VCaP (cell line): ENCODE results near the gene DNAJB9.
"Not testable (repeated sequence)": the region's sequence is repeated elsewhere in the genome, so short reads cannot be mapped to it uniquely, and the experiment has no call there.

Source experiments
- H3K27ac ChIP-seq: fragments of 450-650 bp; 2 replicates; pipeline ENCODE4 v1.5.1; 2017
- CTCF ChIP-seq: fragments of 450-650 bp; conservative IDR thresholded peaks from 2 replicates; pipeline ENCODE4 v1.5.1; 2017; ENCODE audit warnings: mild to moderate bottlenecking, moderate library complexity

The DNAJB9 gene

GRCh38 chr7:108533712-108534111, 36.0 kb upstream of the DNAJB9 start:
- no peak overlapping the region for H3K27ac ChIP-seq
- no peak for TF ChIP-seq CTCF

GRCh38 chr7:108535257-108535656, 34.4 kb upstream of the DNAJB9 start:
- no peak overlapping the region for H3K27ac ChIP-seq
- no peak for TF ChIP-seq CTCF

GRCh38 chr7:108535744-108536143, 33.9 kb upstream of the DNAJB9 start:
- no peak for TF ChIP-seq CTCF
- H3K27ac ChIP-seq: no peak overlapping the region

- H3K27ac ChIP-seq: no peak overlapping the region
- no peak for TF ChIP-seq CTCF
Observed at GRCh38 chr7:108537229-108537628, 32.4 kb upstream of the DNAJB9 start.

- H3K27ac ChIP-seq: not testable (repeated sequence)
Observed at GRCh38 chr7:108538236-108538635, 31.4 kb upstream of the DNAJB9 start.

- not testable (repeated sequence) for H3K27ac ChIP-seq
Observed at GRCh38 chr7:108538685-108539084, 31.0 kb upstream of the DNAJB9 start.

GRCh38 chr7:108541478-108541877, 28.2 kb upstream of the DNAJB9 start:
- no peak for TF ChIP-seq CTCF
- no peak overlapping the region for H3K27ac ChIP-seq

- H3K27ac ChIP-seq: not testable (repeated sequence)
Observed at GRCh38 chr7:108548141-108548896, 21.4 kb upstream of the DNAJB9 start.

- not testable (repeated sequence) for H3K27ac ChIP-seq
Observed at GRCh38 chr7:108556665-108557064, 13.0 kb upstream of the DNAJB9 start.

- no peak for TF ChIP-seq CTCF
- H3K27ac ChIP-seq: no peak overlapping the region
Observed at GRCh38 chr7:108557191-108557590, 12.5 kb upstream of the DNAJB9 start.
